PC-3 (cell line): ENCODE data around the gene FOS. TPM values are rescaled to one million over a fixed set of nuclear protein-coding genes. Genes with fewer than 3 reads are reported as not detected.
"Not testable (repeated sequence)": the region's sequence is repeated elsewhere in the genome, so short reads cannot be mapped to it uniquely, and the experiment has no call there.

Experiments
- ATAC-seq: fragments of 200-7000 bp; cut with Tn5 transposase; 2 replicates; pipeline ENCODE4 v1.9.1; 2020; ENCODE audit warnings: mild to moderate bottlenecking, moderate library complexity
- BruUV-seq: library from RNA; stranded (reverse); fragments of 400-500 nt; replicated peaks from 2 replicates; lab custom pipeline; 2021; lab: Mats Ljungman, UMichigan
- CTCF ChIA-PET: fragments of 300-600 bp; sonication (Branson Sonifier 250); formaldehyde crosslinking; loops from one replicate; lab custom pipeline; 2022; ENCODE audit warnings: antibody characterized with exemption; lab: Charles Lee
- POLR2A ChIA-PET: fragments of 300-600 bp; sonication (Branson Sonifier 250); formaldehyde crosslinking; loops from one replicate; lab custom pipeline; 2022; ENCODE audit warnings: antibody characterized with exemption; ENCODE audit not compliant: unreplicated experiment; lab: Charles Lee
- DNase-seq: peaks from one replicate; pipeline ENCODE4 v3.0.0-alpha.2; 2015
- H2AFZ ChIP-seq: fragments of 300-600 bp; sonication (generic); 2 replicates; pipeline ENCODE4 v1.6.0; 2016; ENCODE audit warnings: antibody characterized with exemption, low read length
- H3F3A ChIP-seq: fragments of 300-600 bp; sonication (generic); one replicate; pipeline ENCODE4 v1.6.0; 2017; ENCODE audit warnings: antibody characterized with exemption, low read length, control low read depth, mild to moderate bottlenecking; ENCODE audit not compliant: unreplicated experiment
- H3K27ac ChIP-seq: fragments of 300-600 bp; sonication (generic); 2 replicates; pipeline ENCODE4 v1.5.1; 2016; ENCODE audit warnings: mild to moderate bottlenecking, low read length
- H3K27me3 ChIP-seq: fragments of 300-600 bp; sonication (generic); 2 replicates; pipeline ENCODE4 v1.6.1; 2016; ENCODE audit warnings: low read length, mixed read lengths
- H3K36me3 ChIP-seq: fragments of 300-600 bp; sonication (generic); 2 replicates; pipeline ENCODE4 v1.6.1; 2016; ENCODE audit warnings: low read depth, mixed run types, low read length, mixed read lengths
- H3K4me1 ChIP-seq: fragments of 300-600 bp; sonication (generic); 2 replicates; pipeline ENCODE4 v1.5.1; 2016; ENCODE audit warnings: low read length; ENCODE audit not compliant: insufficient read depth
- H3K4me2 ChIP-seq: fragments of 300-600 bp; sonication (generic); 2 replicates; pipeline ENCODE4 v1.6.0; 2016; ENCODE audit warnings: low read length
- H3K4me3 ChIP-seq: fragments of 300-600 bp; sonication (generic); 2 replicates; pipeline ENCODE4 v1.5.1; 2016; ENCODE audit warnings: mild to moderate bottlenecking, low read length, mixed read lengths
- H3K79me2 ChIP-seq: fragments of 300-600 bp; sonication (generic); 2 replicates; pipeline ENCODE4 v1.6.1; 2017; ENCODE audit warnings: low read length, mixed read lengths
- H3K9ac ChIP-seq: fragments of 300-600 bp; sonication (generic); 2 replicates; pipeline ENCODE4 v1.6.0; 2016; ENCODE audit warnings: mild to moderate bottlenecking, low read length
- H3K9me2 ChIP-seq: fragments of 300-600 bp; sonication (generic); replicated peaks from 2 replicates; pipeline ENCODE4 v1.6.1; 2016; ENCODE audit warnings: mixed run types, low read length, mixed read lengths
- H3K9me3 ChIP-seq: fragments of 300-600 bp; sonication (generic); 2 replicates; pipeline ENCODE4 v1.6.1; 2016; ENCODE audit warnings: low read length, mixed read lengths
- H4K20me1 ChIP-seq: fragments of 300-600 bp; sonication (generic); 2 replicates; pipeline ENCODE4 v1.6.1; 2016; ENCODE audit warnings: low read length, mixed read lengths
- EZH2 ChIP-seq: fragments of 300-600 bp; sonication (generic); IDR thresholded peaks from one replicate; pipeline ENCODE4 v1.6.1; 2017; ENCODE audit warnings: antibody characterized with exemption, mild to moderate bottlenecking, low read length; ENCODE audit not compliant: unreplicated experiment
- EZH2phosphoT487 ChIP-seq: fragments of 300-600 bp; sonication (generic); IDR thresholded peaks from 2 replicates; pipeline ENCODE4 v1.6.1; 2018; ENCODE audit warnings: mild to moderate bottlenecking, antibody characterized with exemption, low read length, borderline replicate concordance
- intact Hi-C: fragments of 100-400 bp; cut with micrococcal nuclease; formaldehyde crosslinking; loops from 2 replicates; pipeline ENCODE4 v1.9.0; 2023
- total RNA-seq: library from RNA; depleted of rRNA; stranded (reverse); fragments of >200 nt; gene quantifications from 2 replicates; pipeline ENCODE4 v1.2.3, GENCODE V29; 2014
- TF ChIP-seq, protein P1 (sequence below): fragments of 300-600 bp; sonication (generic); conservative IDR thresholded peaks from 2 replicates; pipeline ENCODE4 v1.5.1; 2017; ENCODE audit warnings: antibody characterized with exemption, low read depth, mild to moderate bottlenecking, low read length

The FOS gene
- total RNA-seq, 1 experiment from 2014 or later = 99.2 TPM

DNA sequence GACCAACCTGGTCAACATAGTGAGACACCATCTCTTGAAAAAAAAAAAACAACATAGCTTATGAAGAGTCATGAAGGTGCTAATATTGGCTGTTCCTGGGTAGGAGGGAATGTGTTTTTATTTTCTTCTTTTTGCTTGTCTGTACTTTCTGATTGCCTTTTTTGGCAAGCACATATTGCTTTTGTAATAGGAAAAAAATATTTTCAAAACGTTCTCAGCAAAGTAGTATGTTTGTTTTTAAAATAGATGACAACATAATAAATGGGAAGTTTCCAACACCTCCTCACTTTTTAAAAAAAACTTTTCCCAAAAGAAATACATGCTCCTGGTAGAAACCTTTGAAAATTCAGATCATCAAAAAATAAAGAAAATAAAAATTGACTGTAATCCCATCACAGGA lies 20.9 kb downstream of the FOS start:
- H3K4me3 ChIP-seq = no peak overlapping the region
- DNase-seq (no peak), ATAC-seq (no peak)
- H3K9ac ChIP-seq = no peak overlapping the region
- BruUV-seq = no TSS peak
- H3K36me3 ChIP-seq = no peaks in the 10 kb centered on the region
- no peak overlapping the region for H3K4me2 ChIP-seq
- H3K79me2 ChIP-seq = no peaks in the 10 kb centered on the region
- TF ChIP-seq EZH2 (no peak), EZH2phosphoT487 (no peak)
- TF ChIP-seq, protein P1, sequence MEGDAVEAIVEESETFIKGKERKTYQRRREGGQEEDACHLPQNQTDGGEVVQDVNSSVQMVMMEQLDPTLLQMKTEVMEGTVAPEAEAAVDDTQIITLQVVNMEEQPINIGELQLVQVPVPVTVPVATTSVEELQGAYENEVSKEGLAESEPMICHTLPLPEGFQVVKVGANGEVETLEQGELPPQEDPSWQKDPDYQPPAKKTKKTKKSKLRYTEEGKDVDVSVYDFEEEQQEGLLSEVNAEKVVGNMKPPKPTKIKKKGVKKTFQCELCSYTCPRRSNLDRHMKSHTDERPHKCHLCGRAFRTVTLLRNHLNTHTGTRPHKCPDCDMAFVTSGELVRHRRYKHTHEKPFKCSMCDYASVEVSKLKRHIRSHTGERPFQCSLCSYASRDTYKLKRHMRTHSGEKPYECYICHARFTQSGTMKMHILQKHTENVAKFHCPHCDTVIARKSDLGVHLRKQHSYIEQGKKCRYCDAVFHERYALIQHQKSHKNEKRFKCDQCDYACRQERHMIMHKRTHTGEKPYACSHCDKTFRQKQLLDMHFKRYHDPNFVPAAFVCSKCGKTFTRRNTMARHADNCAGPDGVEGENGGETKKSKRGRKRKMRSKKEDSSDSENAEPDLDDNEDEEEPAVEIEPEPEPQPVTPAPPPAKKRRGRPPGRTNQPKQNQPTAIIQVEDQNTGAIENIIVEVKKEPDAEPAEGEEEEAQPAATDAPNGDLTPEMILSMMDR = no peak
- CTCF ChIA-PET = no interaction called here
- no peaks in the 10 kb centered on the region for H3F3A ChIP-seq
- intact Hi-C loops = no loop called here
- no peaks in the 10 kb centered on the region for H4K20me1 ChIP-seq
- H2AFZ ChIP-seq = no peak overlapping the region
- no peak overlapping the region for H3K27ac ChIP-seq
- POLR2A ChIA-PET = no interaction called here
- peaks cover 13% of the 10 kb centered on the region for H3K4me1 ChIP-seq
- no peaks in the 10 kb centered on the region for H3K27me3 ChIP-seq
- no peaks in the 10 kb centered on the region for H3K9me3 ChIP-seq
- no peaks in the 10 kb centered on the region for H3K9me2 ChIP-seq

DNA sequence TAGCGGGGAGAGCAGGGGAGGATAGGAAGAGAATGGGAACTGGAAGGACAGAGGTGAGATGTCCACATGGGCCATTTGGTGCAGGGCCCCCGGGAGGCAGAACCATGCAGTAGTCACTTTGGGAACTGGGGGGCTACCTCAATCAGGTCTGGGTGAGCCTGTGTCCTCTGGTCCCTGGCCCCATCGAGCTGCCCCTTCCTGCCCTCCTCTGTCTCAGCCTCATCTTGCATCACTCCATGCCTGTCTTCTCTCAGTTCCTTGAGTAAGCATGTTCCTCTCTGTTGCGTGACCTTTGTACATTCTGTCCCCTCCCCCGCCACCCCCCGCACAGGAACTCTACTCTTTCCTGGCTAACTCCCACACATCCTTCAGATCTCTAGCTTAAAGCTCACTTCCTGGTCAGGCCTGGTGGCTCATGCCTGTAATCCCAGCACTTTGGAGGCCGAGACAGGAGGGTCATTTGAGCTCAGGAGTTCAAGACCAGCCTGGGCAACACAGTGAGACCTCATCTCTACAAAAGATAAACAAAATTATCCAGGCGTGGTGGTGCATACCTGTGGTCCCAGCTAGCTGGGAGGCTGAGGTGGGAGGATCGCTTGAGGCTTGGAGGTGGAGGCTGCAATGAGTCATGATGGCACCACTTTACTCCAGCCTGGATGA lies 23.2 kb downstream of the FOS start:
- CTCF ChIA-PET = no interaction called here
- no peak overlapping the region for H3K4me3 ChIP-seq
- no TSS peak for BruUV-seq
- intact Hi-C loops = loop anchor here (10.0 kb wide), 1 partner anchor 353 kb away; no protein-coding TSS in a partner anchor
- H3K4me2 ChIP-seq = no peak overlapping the region
- no peak for ATAC-seq
- no peaks in the 10 kb centered on the region for H3K27me3 ChIP-seq
- H3K36me3 ChIP-seq = no peaks in the 10 kb centered on the region
- POLR2A ChIA-PET = no interaction called here
- H3F3A ChIP-seq = no peaks in the 10 kb centered on the region
- H2AFZ ChIP-seq = no peak overlapping the region
- 0 out of 2 replicates have a peak, but pooled peaks cover 4% of the 10 kb centered on the region for H3K4me1 ChIP-seq
- no peaks in the 10 kb centered on the region for H3K79me2 ChIP-seq
- H4K20me1 ChIP-seq = no peaks in the 10 kb centered on the region
- no peak for TF ChIP-seq EZH2
- TF ChIP-seq, protein P1 = no peak
- no peak for TF ChIP-seq EZH2phosphoT487
- no peak for DNase-seq
- H3K27ac ChIP-seq = no peak overlapping the region
- no peak overlapping the region for H3K9ac ChIP-seq
- no peaks in the 10 kb centered on the region for H3K9me3 ChIP-seq
- no peaks in the 10 kb centered on the region for H3K9me2 ChIP-seq

DNA sequence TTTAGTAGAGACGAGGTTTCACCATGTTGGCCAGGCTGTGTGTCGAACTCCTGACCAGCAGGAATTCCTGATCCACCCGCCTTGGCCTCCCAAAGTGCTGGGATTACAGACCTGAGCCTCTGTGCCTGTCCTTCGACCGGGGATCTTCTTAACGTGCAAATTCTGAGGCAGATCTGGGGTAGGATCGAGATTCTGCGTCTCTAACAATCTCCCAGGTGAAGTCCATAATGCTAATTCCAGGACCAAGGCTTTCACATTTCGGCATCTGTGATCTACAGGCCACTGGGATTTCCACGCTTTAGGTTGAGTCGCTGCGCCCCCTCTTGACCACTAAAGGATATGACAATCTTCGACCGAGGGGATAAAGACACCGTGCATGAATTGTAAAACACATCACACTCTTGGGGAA lies 24.8 kb downstream of the FOS start:
- BruUV-seq = no TSS peak
- Histone ChIP-seq H3K27me3 (no peaks in the 10 kb centered on the region), H3K36me3 (no peaks in the 10 kb centered on the region), H3K79me2 (no peaks in the 10 kb centered on the region), H3K4me1 (0 out of 2 replicates have a peak, but pooled peaks cover 4% of the 10 kb centered on the region), H3F3A (no peaks in the 10 kb centered on the region), H2AFZ (peak overlapping the region; percentile 75), H4K20me1 (no peaks in the 10 kb centered on the region), H3K9me2 (no peaks in the 10 kb centered on the region), H3K4me3 (no peak overlapping the region), H3K9me3 (no peaks in the 10 kb centered on the region), H3K9ac (no peak overlapping the region), H3K4me2 (peak overlapping the region; percentile 56), H3K27ac (no peak overlapping the region)
- TF ChIP-seq, protein P1 = peak; percentile 89
- TF ChIP-seq EZH2 = no peak
- no peak for TF ChIP-seq EZH2phosphoT487
- ATAC-seq (peak; percentile 68), DNase-seq (peak; percentile 78)
- intact Hi-C loops = loop anchor here (1.0 to 10.0 kb wide), 3 partner anchors 171 to 389 kb away; no protein-coding TSS in a partner anchor
- CTCF ChIA-PET = interaction anchor here (0.7 to 0.8 kb wide), 2 partner anchors 172 to 177 kb away, joined by 4 to 8 read pairs; partner anchors contain the start of gene NEK9
- POLR2A ChIA-PET = no interaction called here

DNA sequence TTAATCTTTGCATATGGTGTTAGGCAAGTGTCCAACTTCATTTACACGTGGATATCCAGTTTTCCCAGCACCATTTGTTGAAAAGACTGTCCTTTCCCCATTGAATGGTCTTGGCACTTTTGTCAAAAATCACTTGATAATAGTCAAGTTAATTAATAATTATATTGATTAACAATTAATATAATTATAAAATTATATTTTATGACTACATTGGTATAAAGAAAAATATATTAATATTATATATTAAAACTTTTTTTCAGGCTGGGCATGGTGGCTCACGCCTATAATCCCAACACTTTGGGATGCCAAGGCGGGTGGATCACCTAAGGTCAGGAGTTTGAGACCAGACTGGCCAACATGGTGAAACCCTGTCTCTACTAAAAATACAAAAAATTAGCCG lies 27.8 kb downstream of the FOS start:
- POLR2A ChIA-PET, H3K9me2 ChIP-seq, H3K27me3 ChIP-seq, ATAC-seq, DNase-seq, H3K27ac ChIP-seq, H3F3A ChIP-seq, H3K36me3 ChIP-seq, H3K79me2 ChIP-seq, H4K20me1 ChIP-seq, H3K9ac ChIP-seq, H2AFZ ChIP-seq, H3K4me1 ChIP-seq, H3K4me3 ChIP-seq, H3K4me2 ChIP-seq, BruUV-seq, H3K9me3 ChIP-seq: not testable (repeated sequence)
- CTCF ChIA-PET = interaction anchor here (1.0 to 1.9 kb wide), 2 partner anchors 182 to 254 kb away, joined by 5 to 8 read pairs; no protein-coding TSS in a partner anchor
- intact Hi-C loops = loop anchor here (10.0 kb wide), 1 partner anchor 348 kb away; no protein-coding TSS in a partner anchor
